T follicular helper cell (primary cell): ENCODE data around the gene SRSF7.
A peak's percentile ranks its signal among the peaks of the same experiment; 100 is the strongest.

Experiments used
- DNase-seq: peaks from one replicate; pipeline ENCODE4 v3.0.0-alpha.2; 2020; ENCODE audit warnings: low read depth

SRSF7 gene

GRCh38 chr2:38701542-38701941 is 49.6 kb downstream of the SRSF7 start:
- no peak for DNase-seq

DNA sequence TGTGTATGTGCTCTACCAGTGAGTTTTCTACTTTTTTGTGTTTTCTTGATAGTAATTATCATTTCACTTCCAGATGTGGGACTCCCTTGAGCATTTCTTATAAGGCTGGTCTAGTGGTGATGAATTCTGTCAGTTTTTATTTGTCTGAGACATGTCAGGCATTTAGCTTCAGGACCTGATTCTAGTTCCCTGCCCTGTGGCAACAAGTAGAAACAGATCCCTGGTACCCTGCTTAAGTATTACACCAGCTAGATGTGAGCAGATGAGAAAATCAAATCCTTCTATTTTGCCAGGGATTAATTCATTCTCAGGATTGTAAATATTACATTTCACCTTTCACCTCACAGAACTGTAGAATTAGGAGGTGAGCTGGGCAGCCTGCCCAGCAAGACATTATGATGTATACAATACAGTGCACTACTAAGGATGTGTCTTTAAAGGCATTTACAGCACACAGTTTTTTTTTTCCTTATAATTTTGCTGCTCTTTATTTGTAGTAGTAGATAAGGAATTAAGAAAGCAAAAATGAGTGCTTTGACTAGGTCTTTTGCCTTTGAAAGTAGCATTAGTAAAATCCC is 50.2 kb downstream of the SRSF7 start:
- DNase-seq: no peak

DNA sequence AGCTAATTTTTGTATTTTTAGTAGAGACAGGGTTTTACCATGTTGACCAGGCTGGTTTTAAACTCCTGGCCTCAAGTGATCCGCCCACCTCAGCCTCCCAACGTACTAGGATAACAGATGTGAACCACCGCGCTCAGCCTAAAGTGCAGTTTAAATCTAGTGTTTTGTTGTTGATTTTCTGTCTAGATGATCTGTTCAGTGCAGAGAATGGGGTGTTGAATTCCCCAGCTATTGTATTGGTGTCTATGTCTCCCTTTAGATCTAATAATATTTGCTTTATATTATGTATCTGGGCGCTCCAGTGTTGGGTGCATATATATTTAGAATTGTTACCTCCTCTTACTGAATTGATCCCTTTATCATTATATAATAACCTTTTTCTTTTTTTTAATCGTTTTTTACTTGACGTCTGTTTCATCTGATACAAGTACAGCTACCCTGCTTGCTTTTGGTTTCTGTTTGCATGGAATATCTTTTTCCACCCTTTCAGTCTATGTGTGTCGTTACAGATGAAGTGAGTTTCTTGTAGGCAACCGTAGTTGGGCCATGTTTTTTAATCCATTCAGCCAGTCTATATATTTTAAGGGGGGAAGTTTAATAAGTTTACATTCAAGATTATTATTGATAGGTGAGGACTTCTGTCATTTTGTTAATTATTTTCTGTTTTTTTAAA is 50.9 kb downstream of the SRSF7 start:
- DNase-seq: no peak

GRCh38 chr2:38698467-38699003 is 52.6 kb downstream of the SRSF7 start:
- DNase-seq: no peak

GRCh38 chr2:38697116-38697840 is 53.9 kb downstream of the SRSF7 start:
- peak; percentile 50 for DNase-seq
